Measurements from ENCODE around the gene NFYC. TPM values are rescaled to one million over a fixed set of nuclear protein-coding genes. Genes with fewer than 3 reads are reported as not detected.

Gene NFYC
- total RNA-seq, 1 experiment from 2014 or later = 83.0 TPM

DNA sequence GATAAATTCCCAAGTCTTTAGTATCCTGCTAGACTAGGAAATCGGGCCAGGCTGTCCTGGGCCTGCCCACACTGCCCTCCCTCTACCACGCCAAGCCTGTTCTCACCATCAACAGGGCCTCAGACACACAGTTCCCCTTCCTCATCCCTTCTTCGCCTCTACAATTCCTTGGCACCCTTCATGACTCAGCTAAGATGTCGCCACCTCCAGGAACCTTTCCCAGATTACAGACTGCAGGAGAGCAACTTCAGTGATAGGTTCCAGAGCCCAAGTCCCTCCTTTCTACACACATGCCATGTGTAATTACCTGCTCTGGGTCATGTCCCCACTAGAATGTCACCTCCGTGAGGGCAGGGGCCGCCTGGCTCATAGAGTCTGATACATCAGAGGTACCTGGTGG, 29.4 kb upstream of the NFYC start:
- Histone ChIP-seq H3K4me1 (ENCODE audit: insufficient read depth, low read length, poor library complexity, severe bottlenecking) (peaks cover 28% of the 10 kb centered on the region), H3K27ac (ENCODE audit: low read depth, low read length, poor library complexity, severe bottlenecking) (peak overlapping the region; percentile 69), H3K36me3 (ENCODE audit: insufficient read depth, low read length, poor library complexity, severe bottlenecking) (no peaks in the 10 kb centered on the region), H3K9me3 (ENCODE audit: low read depth, low read length, poor library complexity, severe bottlenecking) (no peaks in the 10 kb centered on the region), H3K4me3 (ENCODE audit: low read depth, low read length, poor library complexity, severe bottlenecking) (no peak overlapping the region), H3K27me3 (replicated peaks; ENCODE audit: insufficient read depth, low read depth, low read length, poor library complexity) (no peaks in the 10 kb centered on the region)
- no peak for DNase-seq (ENCODE audit: low spot score)
- intact Hi-C loops (cut with micrococcal nuclease; ENCODE audit: unreplicated experiment) = no loop called here
- TF ChIP-seq, protein P1, sequence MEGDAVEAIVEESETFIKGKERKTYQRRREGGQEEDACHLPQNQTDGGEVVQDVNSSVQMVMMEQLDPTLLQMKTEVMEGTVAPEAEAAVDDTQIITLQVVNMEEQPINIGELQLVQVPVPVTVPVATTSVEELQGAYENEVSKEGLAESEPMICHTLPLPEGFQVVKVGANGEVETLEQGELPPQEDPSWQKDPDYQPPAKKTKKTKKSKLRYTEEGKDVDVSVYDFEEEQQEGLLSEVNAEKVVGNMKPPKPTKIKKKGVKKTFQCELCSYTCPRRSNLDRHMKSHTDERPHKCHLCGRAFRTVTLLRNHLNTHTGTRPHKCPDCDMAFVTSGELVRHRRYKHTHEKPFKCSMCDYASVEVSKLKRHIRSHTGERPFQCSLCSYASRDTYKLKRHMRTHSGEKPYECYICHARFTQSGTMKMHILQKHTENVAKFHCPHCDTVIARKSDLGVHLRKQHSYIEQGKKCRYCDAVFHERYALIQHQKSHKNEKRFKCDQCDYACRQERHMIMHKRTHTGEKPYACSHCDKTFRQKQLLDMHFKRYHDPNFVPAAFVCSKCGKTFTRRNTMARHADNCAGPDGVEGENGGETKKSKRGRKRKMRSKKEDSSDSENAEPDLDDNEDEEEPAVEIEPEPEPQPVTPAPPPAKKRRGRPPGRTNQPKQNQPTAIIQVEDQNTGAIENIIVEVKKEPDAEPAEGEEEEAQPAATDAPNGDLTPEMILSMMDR (conservative IDR thresholded peaks at IDR 0.05; ENCODE audit: low read depth, low read length) = no peak
- TF ChIP-seq EZH2 (IDR thresholded peaks at IDR 0.05; ENCODE audit: borderline replicate concordance, low read depth, low read length, poor library complexity, severe bottlenecking) = no peak
- CTCF ChIA-PET = no interaction called here
- POLR2A ChIA-PET (ENCODE audit: low non-redundant PET) = interaction anchor here (0.6 kb wide), 1 partner anchor 1918 kb away, joined by 3 read pairs; no protein-coding TSS in a partner anchor
- BruUV-seq (replicated peaks) = no TSS peak

DNA sequence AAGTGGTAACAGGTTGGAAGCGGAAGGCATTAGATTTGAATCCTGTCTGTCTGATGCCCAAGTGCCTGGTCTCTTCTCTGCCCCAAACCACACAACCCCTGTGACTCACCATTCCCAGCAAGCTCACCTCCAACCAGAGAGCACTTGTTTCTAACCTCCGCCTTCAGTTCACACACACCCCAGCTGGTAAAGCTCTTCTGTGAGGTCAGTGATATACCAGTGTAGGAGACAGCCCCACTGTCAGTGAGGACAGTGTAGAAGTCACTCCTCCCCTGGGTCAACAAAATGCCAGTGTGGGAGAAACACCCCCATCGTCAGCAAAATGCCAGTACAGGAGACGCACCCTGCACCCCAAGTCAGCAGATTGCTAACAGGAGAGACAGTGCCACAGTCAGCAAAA, 28.6 kb upstream of the NFYC start:
- peak overlapping the region; percentile 69 for H3K27ac ChIP-seq (ENCODE audit: low read depth, low read length, poor library complexity, severe bottlenecking)
- TF ChIP-seq, protein P1 (conservative IDR thresholded peaks at IDR 0.05; ENCODE audit: low read depth, low read length) = no peak
- no peak for TF ChIP-seq EZH2 (IDR thresholded peaks at IDR 0.05; ENCODE audit: borderline replicate concordance, low read depth, low read length, poor library complexity, severe bottlenecking)
- H3K36me3 ChIP-seq (ENCODE audit: insufficient read depth, low read length, poor library complexity, severe bottlenecking) = no peaks in the 10 kb centered on the region
- intact Hi-C loops (cut with micrococcal nuclease; ENCODE audit: unreplicated experiment) = no loop called here
- H3K4me1 ChIP-seq (ENCODE audit: insufficient read depth, low read length, poor library complexity, severe bottlenecking) = peaks cover 28% of the 10 kb centered on the region
- no peak for DNase-seq (ENCODE audit: low spot score)
- no peaks in the 10 kb centered on the region for H3K9me3 ChIP-seq (ENCODE audit: low read depth, low read length, poor library complexity, severe bottlenecking)
- CTCF ChIA-PET = interaction anchor here (0.6 kb wide), 1 partner anchor 30 kb away, joined by 3 read pairs; no protein-coding TSS in a partner anchor
- H3K4me3 ChIP-seq (ENCODE audit: low read depth, low read length, poor library complexity, severe bottlenecking) = no peak overlapping the region
- POLR2A ChIA-PET (ENCODE audit: low non-redundant PET) = no interaction called here
- H3K27me3 ChIP-seq (replicated peaks; ENCODE audit: insufficient read depth, low read depth, low read length, poor library complexity) = no peaks in the 10 kb centered on the region
- no TSS peak for BruUV-seq (replicated peaks)

DNA sequence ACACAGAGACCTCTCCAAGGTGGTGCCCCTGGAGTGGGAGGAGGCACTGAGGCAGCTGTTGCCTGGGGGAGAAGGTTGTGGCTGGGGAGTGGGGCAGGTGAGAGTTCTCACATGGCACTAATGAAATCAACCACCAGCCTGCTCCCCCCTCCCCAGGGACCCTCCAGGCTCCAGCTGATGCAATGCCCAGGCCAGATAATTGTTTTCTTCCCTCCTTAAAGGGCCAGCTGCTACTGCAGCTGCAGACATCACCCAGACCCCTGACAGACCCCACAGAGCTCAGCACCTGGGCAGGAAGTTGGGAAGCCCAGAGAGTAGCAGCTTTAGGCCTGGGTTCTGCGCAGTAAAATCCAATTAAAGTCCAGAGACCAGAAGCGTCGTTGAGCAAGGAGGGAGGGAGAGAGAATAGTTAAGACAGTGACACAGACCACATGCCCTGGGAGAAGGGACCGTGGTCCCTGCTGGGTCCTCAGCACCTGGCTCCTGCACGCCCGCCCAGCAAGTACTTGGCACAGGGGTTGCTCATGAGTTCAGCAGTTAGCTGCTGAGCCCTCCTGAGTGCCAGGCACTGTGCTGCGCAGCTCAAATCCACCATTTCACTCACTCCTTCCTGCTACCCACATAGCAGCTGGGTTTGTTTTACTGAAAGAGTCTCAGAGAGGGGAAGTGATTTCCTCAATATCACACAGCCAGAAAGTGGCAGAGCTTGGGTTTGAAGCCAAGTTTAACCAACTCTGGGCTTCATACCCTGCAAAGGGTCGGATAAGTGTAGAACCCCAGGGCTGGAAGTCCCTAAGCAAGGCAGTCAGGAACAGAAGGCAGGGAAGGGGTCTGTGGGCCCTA, 28.0 kb upstream of the NFYC start:
- POLR2A ChIA-PET (ENCODE audit: low non-redundant PET) = interaction anchor here (0.6 kb wide), 1 partner anchor 316 kb away, joined by 12 read pairs; no protein-coding TSS in a partner anchor
- Histone ChIP-seq H3K27me3 (replicated peaks; ENCODE audit: insufficient read depth, low read depth, low read length, poor library complexity) (no peaks in the 10 kb centered on the region), H3K4me3 (ENCODE audit: low read depth, low read length, poor library complexity, severe bottlenecking) (peak overlapping the region; percentile 7), H3K36me3 (ENCODE audit: insufficient read depth, low read length, poor library complexity, severe bottlenecking) (no peaks in the 10 kb centered on the region), H3K4me1 (ENCODE audit: insufficient read depth, low read length, poor library complexity, severe bottlenecking) (peaks cover 28% of the 10 kb centered on the region), H3K9me3 (ENCODE audit: low read depth, low read length, poor library complexity, severe bottlenecking) (no peaks in the 10 kb centered on the region), H3K27ac (ENCODE audit: low read depth, low read length, poor library complexity, severe bottlenecking) (peak overlapping the region; percentile 69)
- peak; percentile 37 for DNase-seq (ENCODE audit: low spot score)
- BruUV-seq (replicated peaks) = no TSS peak
- CTCF ChIA-PET = interaction anchor here (0.6 kb wide), 1 partner anchor 31 kb away, joined by 3 read pairs; no protein-coding TSS in a partner anchor
- TF ChIP-seq, protein P1 (conservative IDR thresholded peaks at IDR 0.05; ENCODE audit: low read depth, low read length) = no peak
- no peak for TF ChIP-seq EZH2 (IDR thresholded peaks at IDR 0.05; ENCODE audit: borderline replicate concordance, low read depth, low read length, poor library complexity, severe bottlenecking)
- intact Hi-C loops (cut with micrococcal nuclease; ENCODE audit: unreplicated experiment) = no loop called here
